Measurements from ENCODE around the gene AHRR.

Gene AHRR

DNA sequence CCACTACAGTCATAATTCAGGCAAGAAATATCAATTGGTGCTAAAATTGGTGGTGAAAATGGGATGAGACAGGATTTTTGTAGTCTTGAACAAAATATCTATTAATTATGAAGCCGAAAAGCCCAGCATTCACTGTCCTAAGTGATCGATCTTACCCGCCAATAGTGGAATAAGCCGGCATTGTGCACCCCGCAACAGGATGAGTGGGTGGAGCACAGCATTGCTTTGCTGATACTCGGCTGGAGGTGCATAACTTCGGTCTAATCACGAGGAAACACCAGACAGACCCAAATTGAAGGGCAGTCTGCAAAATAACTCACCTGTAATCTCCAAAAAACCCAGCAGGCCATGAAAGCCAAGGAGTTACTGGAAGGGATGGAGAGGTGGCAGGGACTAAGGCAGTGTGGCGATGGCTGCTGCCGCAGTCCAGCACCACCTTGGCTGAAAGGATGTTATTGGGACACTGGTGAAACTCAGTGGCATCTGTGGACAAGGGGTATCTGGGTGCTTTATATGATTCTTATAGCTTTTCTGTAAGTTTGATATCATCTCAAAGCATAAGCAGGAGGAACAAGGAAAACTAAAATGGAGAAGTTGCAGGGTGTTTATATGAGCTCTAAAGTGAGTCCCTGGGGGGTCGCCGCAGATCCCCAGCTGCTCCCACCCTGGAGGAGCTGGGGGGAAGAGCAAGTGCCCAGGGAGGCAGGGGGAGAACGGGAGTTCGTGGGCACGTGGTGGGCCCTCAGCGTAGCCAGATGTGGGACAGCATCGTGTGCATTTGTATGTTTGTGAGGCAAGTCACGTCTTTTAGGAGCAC lies 45.2 kb downstream of the AHRR start:
- TF ChIP-seq EGR1 (IDR thresholded peaks at IDR 0.05), result no peak
- TF ChIP-seq TCF12 (IDR thresholded peaks at IDR 0.05; ENCODE audit: low read depth), result no peak
- TF ChIP-seq ZBTB7A (IDR thresholded peaks at IDR 0.05; ENCODE audit: low read depth), result no peak
- no peak for TF ChIP-seq CREB1 (IDR thresholded peaks at IDR 0.05; ENCODE audit: low read depth)
- no peak for TF ChIP-seq TEAD4 (IDR thresholded peaks at IDR 0.05)
- no peak for TF ChIP-seq RAD21 (IDR thresholded peaks at IDR 0.05; ENCODE audit: low read depth)
- TF ChIP-seq TAF1 (IDR thresholded peaks at IDR 0.05; ENCODE audit: low read depth), result no peak
- TF ChIP-seq, protein P1, sequence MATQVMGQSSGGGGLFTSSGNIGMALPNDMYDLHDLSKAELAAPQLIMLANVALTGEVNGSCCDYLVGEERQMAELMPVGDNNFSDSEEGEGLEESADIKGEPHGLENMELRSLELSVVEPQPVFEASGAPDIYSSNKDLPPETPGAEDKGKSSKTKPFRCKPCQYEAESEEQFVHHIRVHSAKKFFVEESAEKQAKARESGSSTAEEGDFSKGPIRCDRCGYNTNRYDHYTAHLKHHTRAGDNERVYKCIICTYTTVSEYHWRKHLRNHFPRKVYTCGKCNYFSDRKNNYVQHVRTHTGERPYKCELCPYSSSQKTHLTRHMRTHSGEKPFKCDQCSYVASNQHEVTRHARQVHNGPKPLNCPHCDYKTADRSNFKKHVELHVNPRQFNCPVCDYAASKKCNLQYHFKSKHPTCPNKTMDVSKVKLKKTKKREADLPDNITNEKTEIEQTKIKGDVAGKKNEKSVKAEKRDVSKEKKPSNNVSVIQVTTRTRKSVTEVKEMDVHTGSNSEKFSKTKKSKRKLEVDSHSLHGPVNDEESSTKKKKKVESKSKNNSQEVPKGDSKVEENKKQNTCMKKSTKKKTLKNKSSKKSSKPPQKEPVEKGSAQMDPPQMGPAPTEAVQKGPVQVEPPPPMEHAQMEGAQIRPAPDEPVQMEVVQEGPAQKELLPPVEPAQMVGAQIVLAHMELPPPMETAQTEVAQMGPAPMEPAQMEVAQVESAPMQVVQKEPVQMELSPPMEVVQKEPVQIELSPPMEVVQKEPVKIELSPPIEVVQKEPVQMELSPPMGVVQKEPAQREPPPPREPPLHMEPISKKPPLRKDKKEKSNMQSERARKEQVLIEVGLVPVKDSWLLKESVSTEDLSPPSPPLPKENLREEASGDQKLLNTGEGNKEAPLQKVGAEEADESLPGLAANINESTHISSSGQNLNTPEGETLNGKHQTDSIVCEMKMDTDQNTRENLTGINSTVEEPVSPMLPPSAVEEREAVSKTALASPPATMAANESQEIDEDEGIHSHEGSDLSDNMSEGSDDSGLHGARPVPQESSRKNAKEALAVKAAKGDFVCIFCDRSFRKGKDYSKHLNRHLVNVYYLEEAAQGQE (IDR thresholded peaks at IDR 0.05; ENCODE audit: low read depth), result no peak
- TF ChIP-seq, protein P2, sequence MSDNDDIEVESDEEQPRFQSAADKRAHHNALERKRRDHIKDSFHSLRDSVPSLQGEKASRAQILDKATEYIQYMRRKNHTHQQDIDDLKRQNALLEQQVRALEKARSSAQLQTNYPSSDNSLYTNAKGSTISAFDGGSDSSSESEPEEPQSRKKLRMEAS (IDR thresholded peaks at IDR 0.05), result no peak
- TF ChIP-seq YY1 (IDR thresholded peaks at IDR 0.05; ENCODE audit: low read depth), result no peak
- TF ChIP-seq, protein P3, sequence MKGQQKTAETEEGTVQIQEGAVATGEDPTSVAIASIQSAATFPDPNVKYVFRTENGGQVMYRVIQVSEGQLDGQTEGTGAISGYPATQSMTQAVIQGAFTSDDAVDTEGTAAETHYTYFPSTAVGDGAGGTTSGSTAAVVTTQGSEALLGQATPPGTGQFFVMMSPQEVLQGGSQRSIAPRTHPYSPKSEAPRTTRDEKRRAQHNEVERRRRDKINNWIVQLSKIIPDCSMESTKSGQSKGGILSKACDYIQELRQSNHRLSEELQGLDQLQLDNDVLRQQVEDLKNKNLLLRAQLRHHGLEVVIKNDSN (IDR thresholded peaks at IDR 0.05), result no peak
- no peak for TF ChIP-seq EP300 (IDR thresholded peaks at IDR 0.05; ENCODE audit: borderline replicate concordance)
- no peak for TF ChIP-seq FOXM1 (IDR thresholded peaks at IDR 0.05; ENCODE audit: borderline replicate concordance, low read depth)
- TF ChIP-seq CEBPB (IDR thresholded peaks at IDR 0.05), result no peak
- no peak for TF ChIP-seq NFIC (IDR thresholded peaks at IDR 0.05)

DNA sequence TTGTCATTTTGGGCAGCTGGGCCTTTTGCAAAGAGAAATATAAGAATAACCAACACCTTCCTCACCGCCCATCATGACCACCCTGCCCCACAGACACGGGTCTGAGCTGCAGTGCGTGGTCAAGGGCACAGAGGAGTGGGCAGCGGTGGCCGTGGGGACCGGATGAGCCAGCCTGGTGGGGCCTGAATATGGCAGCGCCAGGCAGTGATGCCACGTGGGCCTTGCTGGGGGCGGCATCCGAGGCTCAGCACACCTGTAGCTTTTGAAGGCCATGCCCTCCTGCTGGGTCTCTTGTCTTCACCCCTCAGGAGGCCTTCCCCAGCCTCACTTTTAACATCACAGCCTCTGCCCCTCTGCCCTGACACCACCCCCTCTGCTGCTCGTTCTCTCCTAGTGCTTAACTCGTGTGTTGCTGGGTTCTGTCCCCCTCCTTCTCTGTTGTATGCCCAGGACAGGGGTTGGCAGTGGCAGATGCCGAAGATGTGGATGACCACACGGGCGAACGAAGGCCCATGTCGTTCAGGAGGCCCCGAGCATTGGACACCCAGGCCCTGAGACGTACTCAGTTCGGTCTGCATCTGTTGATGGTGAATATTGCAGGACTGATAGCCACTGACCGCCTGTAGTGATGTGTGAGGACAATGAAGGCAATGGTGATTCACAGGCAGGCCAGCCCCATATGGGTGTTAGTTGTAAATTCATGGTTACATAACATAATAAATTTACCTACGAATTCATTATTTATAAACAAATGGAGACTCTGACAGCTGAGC lies 46.0 kb downstream of the AHRR start:
- TF ChIP-seq EP300 (IDR thresholded peaks at IDR 0.05; ENCODE audit: borderline replicate concordance) (no peak), FOXM1 (IDR thresholded peaks at IDR 0.05; ENCODE audit: borderline replicate concordance, low read depth) (no peak), CREB1 (IDR thresholded peaks at IDR 0.05; ENCODE audit: low read depth) (no peak), TCF12 (IDR thresholded peaks at IDR 0.05; ENCODE audit: low read depth) (no peak)
- TF ChIP-seq, protein P3 (IDR thresholded peaks at IDR 0.05), result no peak
- TF ChIP-seq, protein P2 (IDR thresholded peaks at IDR 0.05), result no peak

DNA sequence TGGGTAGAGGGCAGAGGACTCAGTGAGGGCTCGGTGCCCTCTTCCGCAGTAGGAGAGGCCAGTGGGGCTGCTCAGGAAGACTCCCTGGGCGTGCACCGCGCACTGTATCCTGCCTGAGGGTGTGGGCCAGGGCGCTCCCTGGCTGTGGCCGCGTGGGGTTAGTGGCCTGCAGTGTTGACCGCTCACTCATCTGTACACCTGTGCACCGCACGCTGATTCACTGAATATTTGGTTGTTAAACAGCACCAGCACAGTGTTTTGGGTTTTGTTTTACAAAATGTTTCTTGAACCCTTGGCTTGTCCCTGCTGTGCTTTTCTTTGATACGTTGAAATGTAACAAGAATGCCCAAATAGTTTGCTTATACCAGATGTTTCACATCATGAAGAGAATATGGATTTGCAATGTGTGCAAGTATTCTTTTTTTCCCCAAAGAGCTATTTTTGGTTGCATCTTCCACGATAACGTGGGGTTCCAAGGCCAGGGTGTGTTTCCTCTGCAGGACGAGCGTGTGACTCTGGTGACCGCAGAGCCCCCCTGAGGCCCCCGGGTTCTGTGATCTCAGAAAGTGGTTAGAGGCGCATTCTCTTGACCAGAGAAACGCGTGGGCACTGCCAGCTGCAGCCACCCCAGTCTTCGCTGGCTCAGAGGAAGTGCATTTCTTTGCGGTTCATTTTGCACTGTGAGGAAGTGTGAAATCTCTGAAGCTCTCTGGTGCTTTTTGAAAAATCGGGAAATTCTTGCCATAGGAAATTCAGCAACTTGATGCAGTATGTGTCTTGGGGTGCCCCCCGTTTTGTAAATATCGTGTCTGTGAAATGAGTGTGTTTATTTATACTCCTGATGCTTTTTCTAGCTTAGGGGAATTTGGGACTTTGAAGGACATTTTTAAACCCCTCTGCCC lies 46.9 kb downstream of the AHRR start:
- TF ChIP-seq, protein P2 (IDR thresholded peaks at IDR 0.05), result no peak

DNA sequence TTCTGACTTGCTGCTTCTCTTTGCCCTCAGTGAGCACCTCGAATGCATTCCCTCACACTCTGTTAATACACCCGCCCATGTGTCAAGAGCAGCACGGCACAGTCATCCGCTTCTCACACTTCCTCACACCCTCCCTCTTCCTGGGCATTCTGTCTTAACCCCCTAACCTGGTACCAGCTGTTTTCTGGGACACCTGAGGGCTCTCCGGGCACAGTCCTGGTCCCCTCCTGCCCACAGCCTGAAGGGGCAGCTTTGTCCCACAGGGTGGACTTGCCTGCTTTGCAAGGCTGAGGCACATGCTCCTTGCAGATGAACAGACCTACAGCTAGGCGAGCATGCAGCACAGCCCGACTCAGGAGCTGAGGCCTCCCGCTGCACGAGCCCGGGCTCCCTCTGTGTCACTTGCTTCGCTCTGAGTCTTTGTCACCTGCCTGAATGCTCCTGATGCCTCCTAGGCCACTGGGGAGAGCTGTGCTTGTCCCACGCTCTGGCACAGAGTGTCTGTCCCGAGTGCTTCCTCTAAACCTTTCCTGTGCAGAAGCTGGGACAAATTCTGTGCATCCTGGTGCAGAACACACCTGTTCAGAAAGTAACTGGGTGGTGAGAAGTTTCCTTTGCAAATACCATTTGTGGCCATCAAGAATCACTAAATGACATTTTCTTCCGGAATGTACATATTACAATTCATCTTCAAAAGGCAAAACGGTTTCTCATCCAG lies 47.8 kb downstream of the AHRR start:
- no peak for TF ChIP-seq CEBPB (IDR thresholded peaks at IDR 0.05)
- no peak for TF ChIP-seq FOXM1 (IDR thresholded peaks at IDR 0.05; ENCODE audit: borderline replicate concordance, low read depth)
- no peak for TF ChIP-seq NFIC (IDR thresholded peaks at IDR 0.05)
- no peak for TF ChIP-seq RAD21 (IDR thresholded peaks at IDR 0.05; ENCODE audit: low read depth)
- TF ChIP-seq EP300 (IDR thresholded peaks at IDR 0.05; ENCODE audit: borderline replicate concordance), result no peak
- TF ChIP-seq, protein P1 (IDR thresholded peaks at IDR 0.05; ENCODE audit: low read depth), result no peak
- TF ChIP-seq CREB1 (IDR thresholded peaks at IDR 0.05; ENCODE audit: low read depth), result no peak
- TF ChIP-seq, protein P3 (IDR thresholded peaks at IDR 0.05), result no peak
- no peak for TF ChIP-seq TAF1 (IDR thresholded peaks at IDR 0.05; ENCODE audit: low read depth)
- TF ChIP-seq, protein P2 (IDR thresholded peaks at IDR 0.05), result no peak
- no peak for TF ChIP-seq TCF12 (IDR thresholded peaks at IDR 0.05; ENCODE audit: low read depth)
